GM19397 (cell line): Measurements from ENCODE around the gene MAGEA9B.
"Not testable (repeated sequence)": the region's sequence is repeated elsewhere in the genome, so short reads cannot be mapped to it uniquely, and the experiment has no call there.

Experiments
- ATAC-seq: cut with Tn5 transposase; IDR thresholded peaks from one replicate; pipeline ENCODE4 v1.9.1; 2021; ENCODE audit warnings: mild to moderate bottlenecking, moderate library complexity; ENCODE audit not compliant: unreplicated experiment

The MAGEA9B gene

GRCh38 chrX:149572743-149573142, 14.5 kb downstream of the MAGEA9B start:
- no peak for ATAC-seq

GRCh38 chrX:149571770-149572169, 15.5 kb downstream of the MAGEA9B start:
- ATAC-seq, result no peak

GRCh38 chrX:149570668-149571067, 16.6 kb downstream of the MAGEA9B start:
- no peak for ATAC-seq

GRCh38 chrX:149569770-149570169, 17.5 kb downstream of the MAGEA9B start:
- no peak for ATAC-seq

- ATAC-seq, result no peak
These were observed 18.5 kb downstream of the MAGEA9B start for GRCh38 chrX:149568701-149569296.

- no peak for ATAC-seq
These were observed 19.4 kb downstream of the MAGEA9B start for GRCh38 chrX:149567621-149568417.

- ATAC-seq, result no peak
These were observed 23.9 kb downstream of the MAGEA9B start for GRCh38 chrX:149563359-149563758.

- ATAC-seq, result not testable (repeated sequence)
These were observed 32.0 kb downstream of the MAGEA9B start for GRCh38 chrX:149555251-149555650.

GRCh38 chrX:149551939-149552248, 35.4 kb downstream of the MAGEA9B start:
- ATAC-seq, result not testable (repeated sequence)

- ATAC-seq, result not testable (repeated sequence)
These were observed 35.9 kb downstream of the MAGEA9B start for GRCh38 chrX:149551245-149551938.

GRCh38 chrX:149550454-149550853, 36.8 kb downstream of the MAGEA9B start:
- not testable (repeated sequence) for ATAC-seq

GRCh38 chrX:149549701-149550100, 37.6 kb downstream of the MAGEA9B start, which contains the start of gene HSFX3:
Gene HSFX3 (minus strand): TSS chrX:149549924. CDS start chrX:149549852, 72 bp downstream.
- ATAC-seq, result not testable (repeated sequence)

- not testable (repeated sequence) for ATAC-seq
These were observed 39.5 kb downstream of the MAGEA9B start for GRCh38 chrX:149547782-149548181.

- not testable (repeated sequence) for ATAC-seq
These were observed 40.3 kb downstream of the MAGEA9B start for GRCh38 chrX:149546962-149547361.

GRCh38 chrX:149545545-149546543, 41.4 kb downstream of the MAGEA9B start:
- ATAC-seq, result peak; percentile 54

- no peak for ATAC-seq
These were observed 45.7 kb downstream of the MAGEA9B start for GRCh38 chrX:149541521-149542047.

GRCh38 chrX:149540621-149541520, 46.4 kb downstream of the MAGEA9B start, which contains the start of gene EOLA1:
Gene EOLA1 (plus strand): TSS chrX:149541012. CDS start chrX:149545631, 4,619 bp downstream.
- ATAC-seq, result peak; percentile 71

GRCh38 chrX:149540131-149540620, 47.1 kb downstream of the MAGEA9B start:
- peak; percentile 29 for ATAC-seq
